ENCODE data around the gene EGFL7.

Gene EGFL7

GRCh38 chr9:136679431-136679941 is 16.8 kb downstream of the EGFL7 start:
- no peak for DNase-seq (ENCODE audit: low read depth)
- H3K4me3 ChIP-seq (ENCODE audit: low read depth, low read length), result no peak overlapping the region
- in situ Hi-C loops (cut with HindIII; ENCODE audit: low sequenced_read_pairs), result loop anchor here (10.0 kb wide), 1 partner anchor 125 kb away; no protein-coding TSS in a partner anchor
- TF ChIP-seq, protein P1, sequence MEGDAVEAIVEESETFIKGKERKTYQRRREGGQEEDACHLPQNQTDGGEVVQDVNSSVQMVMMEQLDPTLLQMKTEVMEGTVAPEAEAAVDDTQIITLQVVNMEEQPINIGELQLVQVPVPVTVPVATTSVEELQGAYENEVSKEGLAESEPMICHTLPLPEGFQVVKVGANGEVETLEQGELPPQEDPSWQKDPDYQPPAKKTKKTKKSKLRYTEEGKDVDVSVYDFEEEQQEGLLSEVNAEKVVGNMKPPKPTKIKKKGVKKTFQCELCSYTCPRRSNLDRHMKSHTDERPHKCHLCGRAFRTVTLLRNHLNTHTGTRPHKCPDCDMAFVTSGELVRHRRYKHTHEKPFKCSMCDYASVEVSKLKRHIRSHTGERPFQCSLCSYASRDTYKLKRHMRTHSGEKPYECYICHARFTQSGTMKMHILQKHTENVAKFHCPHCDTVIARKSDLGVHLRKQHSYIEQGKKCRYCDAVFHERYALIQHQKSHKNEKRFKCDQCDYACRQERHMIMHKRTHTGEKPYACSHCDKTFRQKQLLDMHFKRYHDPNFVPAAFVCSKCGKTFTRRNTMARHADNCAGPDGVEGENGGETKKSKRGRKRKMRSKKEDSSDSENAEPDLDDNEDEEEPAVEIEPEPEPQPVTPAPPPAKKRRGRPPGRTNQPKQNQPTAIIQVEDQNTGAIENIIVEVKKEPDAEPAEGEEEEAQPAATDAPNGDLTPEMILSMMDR (IDR thresholded peaks at IDR 0.05; ENCODE audit: low read depth, low read length, missing control alignments), result no peak

- TF ChIP-seq, protein P1 (IDR thresholded peaks at IDR 0.05; ENCODE audit: low read depth, low read length, missing control alignments), result no peak
- in situ Hi-C loops (cut with HindIII; ENCODE audit: low sequenced_read_pairs), result no loop called here
- DNase-seq (ENCODE audit: low read depth), result no peak
- H3K4me3 ChIP-seq (ENCODE audit: low read depth, low read length), result no peak overlapping the region
These were observed 18.3 kb downstream of the EGFL7 start for GRCh38 chr9:136681029-136681428.

- TF ChIP-seq, protein P1 (IDR thresholded peaks at IDR 0.05; ENCODE audit: low read depth, low read length, missing control alignments), result no peak
- no peak overlapping the region for H3K4me3 ChIP-seq (ENCODE audit: low read depth, low read length)
- DNase-seq (ENCODE audit: low read depth), result no peak
- in situ Hi-C loops (cut with HindIII; ENCODE audit: low sequenced_read_pairs), result no loop called here
These were observed 19.4 kb downstream of the EGFL7 start for GRCh38 chr9:136681945-136682699.

GRCh38 chr9:136682710-136683109 is 20.0 kb downstream of the EGFL7 start:
- H3K4me3 ChIP-seq (ENCODE audit: low read depth, low read length), result no peak overlapping the region
- DNase-seq (ENCODE audit: low read depth), result no peak
- TF ChIP-seq, protein P1 (IDR thresholded peaks at IDR 0.05; ENCODE audit: low read depth, low read length, missing control alignments), result no peak
- in situ Hi-C loops (cut with HindIII; ENCODE audit: low sequenced_read_pairs), result no loop called here

- in situ Hi-C loops (cut with HindIII; ENCODE audit: low sequenced_read_pairs), result no loop called here
- TF ChIP-seq, protein P1 (IDR thresholded peaks at IDR 0.05; ENCODE audit: low read depth, low read length, missing control alignments), result no peak
- H3K4me3 ChIP-seq (ENCODE audit: low read depth, low read length), result no peak overlapping the region
- no peak for DNase-seq (ENCODE audit: low read depth)
These were observed 20.5 kb downstream of the EGFL7 start for GRCh38 chr9:136683173-136683745.

- TF ChIP-seq, protein P1 (IDR thresholded peaks at IDR 0.05; ENCODE audit: low read depth, low read length, missing control alignments), result no peak
- DNase-seq (ENCODE audit: low read depth), result no peak
- H3K4me3 ChIP-seq (ENCODE audit: low read depth, low read length), result no peak overlapping the region
- in situ Hi-C loops (cut with HindIII; ENCODE audit: low sequenced_read_pairs), result no loop called here
These were observed 21.0 kb downstream of the EGFL7 start for GRCh38 chr9:136683755-136684154.

All from astrocyte of the cerebellum (primary cell).